SK-N-SH (cell line): ENCODE measurements around the gene C17orf113. TPM values are rescaled to one million over a fixed set of nuclear protein-coding genes. Genes with fewer than 3 reads are reported as not detected.

Experiments used
- CTCF ChIA-PET: fragments of 300-600, 350-600 bp; formaldehyde crosslinking; extraction: SDS; loops from one replicate; lab custom pipeline; 2021; lab: Yijun Ruan, JAX
- POLR2A ChIA-PET: fragments of 350-600 bp; sonication (Branson Sonifier 250); formaldehyde crosslinking; extraction: SDS; loops from one replicate; lab custom pipeline; 2020; ENCODE audit warnings: antibody characterized with exemption, inconsistent platforms; lab: Yijun Ruan, JAX
- DNase-seq: peaks from one replicate; pipeline ENCODE4 v3.0.0; 2012
- H2AFZ ChIP-seq: fragments of 200-600 bp; sonication (generic); 2 replicates; pipeline ENCODE4 v1.8.1; 2016; ENCODE audit warnings: antibody characterized with exemption, mild to moderate bottlenecking, low read depth
- H3F3A ChIP-seq: fragments of 200-600 bp; sonication (generic); replicated peaks from 2 replicates; pipeline ENCODE3; 2016; ENCODE audit warnings: antibody characterized with exemption, mild to moderate bottlenecking; ENCODE audit not compliant: insufficient read depth
- H3K27ac ChIP-seq, 2 experiments: fragments of 200-500 bp in 1 of 2; fragments of 200-600 bp in 1 of 2; sonication (Bioruptor generic) in 1 of 2; sonication (generic), shearing (Covaris generic) in 1 of 2; 2 replicates each; pipeline versions ENCODE4 v1.5.1 to v1.6.1; 2014 to 2016; ENCODE audit warnings: low read depth in 2 of 2, inconsistent platforms in 1 of 2, low read length in 1 of 2, mild to moderate bottlenecking in 1 of 2, mixed read lengths in 1 of 2
- H3K27me3 ChIP-seq: fragments of 200-600 bp; sonication (generic), shearing (Covaris generic); 2 replicates; pipeline ENCODE4 v1.6.1; 2016; ENCODE audit warnings: mixed run types; ENCODE audit not compliant: insufficient read depth
- H3K36me3 ChIP-seq, 2 experiments: fragments of 200-500 bp in 1 of 2; fragments of 200-600 bp in 1 of 2; sonication (Bioruptor generic) in 1 of 2; sonication (generic) in 1 of 2; replicated peaks in 1 of 2; 2 replicates each; pipeline versions ENCODE3 to v1.5.1; 2014 to 2016; ENCODE audit warnings: low read length in 1 of 2, mild to moderate bottlenecking in 1 of 2; ENCODE audit not compliant: insufficient read depth in 2 of 2, control insufficient read depth in 1 of 2
- H3K4me1 ChIP-seq, 2 experiments: fragments of 200-500 bp in 1 of 2; fragments of 200-600 bp in 1 of 2; sonication (Bioruptor generic) in 1 of 2; sonication (generic), shearing (Covaris generic) in 1 of 2; 2 replicates each; pipeline versions ENCODE4 v1.5.1 to v1.6.1; 2014 to 2016; ENCODE audit warnings: low read depth in 1 of 2, low read length in 1 of 2, mixed run types in 1 of 2; ENCODE audit not compliant: insufficient read depth in 2 of 2, control insufficient read depth in 1 of 2
- H3K4me2 ChIP-seq: fragments of 200-600 bp; sonication (generic), shearing (Covaris generic); 2 replicates; pipeline ENCODE4 v1.6.1; 2017; ENCODE audit warnings: mixed run types
- H3K4me3 ChIP-seq, 2 experiments: fragments of 200-500 bp in 1 of 2; fragments of 200-600 bp in 1 of 2; sonication (Bioruptor generic) in 1 of 2; sonication (generic), shearing (Covaris generic) in 1 of 2; 2 replicates each; pipeline versions ENCODE4 v1.5.1 to v1.8.1; 2014 to 2016; ENCODE audit warnings: low read depth in 2 of 2, inconsistent platforms in 1 of 2, low read length in 1 of 2, mild to moderate bottlenecking in 1 of 2, mixed read lengths in 1 of 2, moderate library complexity in 1 of 2
- H3K79me2 ChIP-seq: fragments of 200-600 bp; sonication (generic); 2 replicates; pipeline ENCODE4 v1.8.1; 2017; ENCODE audit warnings: mild to moderate bottlenecking; ENCODE audit not compliant: insufficient read depth
- H3K9ac ChIP-seq: fragments of 200-600 bp; sonication (generic); 2 replicates; pipeline ENCODE4 v1.6.1; 2017; ENCODE audit warnings: mixed run types
- H3K9me2 ChIP-seq: fragments of 200-600 bp; sonication (generic); 2 replicates; pipeline ENCODE4 v1.6.1; 2017; ENCODE audit warnings: mixed run types
- H3K9me3 ChIP-seq: fragments of 200-600 bp; sonication (generic); 2 replicates; pipeline ENCODE4 v1.6.1; 2017; ENCODE audit warnings: mixed run types, mild to moderate bottlenecking, moderate library complexity
- H4K20me1 ChIP-seq: fragments of 200-600 bp; sonication (generic); 2 replicates; pipeline ENCODE4 v1.6.1; 2017; ENCODE audit warnings: mild to moderate bottlenecking, mixed run types; ENCODE audit not compliant: insufficient read depth
- ELF1 ChIP-seq: IDR thresholded peaks from 2 replicates; pipeline ENCODE4 v1.4.0; 2012
- EP300 ChIP-seq, 2 experiments: IDR thresholded peaks; 2 replicates each; pipeline versions ENCODE4 v1.4.0 to v1.6.1; 2012; ENCODE audit warnings: borderline replicate concordance in 1 of 2, low read depth in 1 of 2, low read length in 1 of 2
- FOSL2 ChIP-seq: IDR thresholded peaks from 2 replicates; pipeline ENCODE4 v1.4.0; 2012; ENCODE audit warnings: low read depth, mild to moderate bottlenecking, moderate library complexity, borderline replicate concordance
- MXI1 ChIP-seq: IDR thresholded peaks from 2 replicates; pipeline ENCODE4 v1.6.1; 2012; ENCODE audit warnings: mild to moderate bottlenecking, low read depth, low read length, improper control_type of control experiment
- NFIC ChIP-seq: IDR thresholded peaks from 2 replicates; pipeline ENCODE4 v1.4.0; 2012; ENCODE audit warnings: borderline replicate concordance
- NRF1 ChIP-seq: IDR thresholded peaks from 2 replicates; pipeline ENCODE4 v1.6.1; 2012; ENCODE audit warnings: low read depth, mild to moderate bottlenecking, low read length
- POLR2AphosphoS5 ChIP-seq: IDR thresholded peaks from 2 replicates; pipeline ENCODE4 v1.6.1; 2012; ENCODE audit warnings: low read depth, low read length
- RAD21 ChIP-seq: IDR thresholded peaks from 2 replicates; pipeline ENCODE4 v1.6.1; 2012; ENCODE audit warnings: mild to moderate bottlenecking, low read length
- REST ChIP-seq: IDR thresholded peaks from 2 replicates; pipeline ENCODE4 v1.6.1; 2012; ENCODE audit warnings: mild to moderate bottlenecking, low read depth, low read length, moderate library complexity
- SIN3A ChIP-seq: IDR thresholded peaks from 2 replicates; pipeline ENCODE4 v1.6.1; 2012; ENCODE audit warnings: low read depth, mild to moderate bottlenecking, low read length, moderate library complexity, borderline replicate concordance
- SMC3 ChIP-seq: IDR thresholded peaks from 2 replicates; pipeline ENCODE4 v1.6.1; 2012; ENCODE audit warnings: low read depth, low read length, improper control_type of control experiment
- TCF12 ChIP-seq: IDR thresholded peaks from 2 replicates; pipeline ENCODE4 v1.4.0; 2012
- YY1 ChIP-seq: IDR thresholded peaks from 2 replicates; pipeline ENCODE4 v1.4.0; 2012; ENCODE audit warnings: low read depth, mild to moderate bottlenecking
- WGBS: methylation state at CpG from one replicate; pipeline ENCODE4 v1.1.6; 2017; ENCODE audit warnings: low lambda C conversion rate; 5-methylcytosine and 5-hydroxymethylcytosine counted together
- polyA plus RNA-seq, 3 experiments: library from polyadenylated mRNA; depleted of rRNA; stranded (reverse); fragments of >200 nt; gene quantifications; 2 replicates each; pipeline ENCODE4 v1.2.3, GENCODE V29; 2012

The C17orf113 gene
- polyA plus RNA-seq, 1 of the 3 experiments (the other 2 are of a cell fraction), result 0.44 TPM

- H3K27me3 ChIP-seq, result no peaks in the 10 kb centered on the region
- TF ChIP-seq YY1 (no peak), SIN3A (no peak), MXI1 (no peak), TCF12 (no peak), EP300 (IDR thresholded peaks at IDR 0.05; ENCODE audit: borderline replicate concordance in 1 of 2, low read depth in 1 of 2, low read length in 1 of 2) (no peak), SMC3 (no peak), ELF1 (no peak), NFIC (no peak)
- TF ChIP-seq, all 33 proteins: peak for 0
- no peak for DNase-seq
- Histone ChIP-seq H3K36me3 (no peaks in the 10 kb centered on the region), H3K4me2 (no peak overlapping the region), H3K9me2 (no peaks in the 10 kb centered on the region), H3K4me3 (no peak overlapping the region), H3K79me2 (no peaks in the 10 kb centered on the region), H2AFZ (no peak overlapping the region), H3K9me3 (no peaks in the 10 kb centered on the region), H4K20me1 (no peaks in the 10 kb centered on the region), H3K4me1 (no peaks in the 10 kb centered on the region), H3F3A (no peaks in the 10 kb centered on the region), H3K9ac (no peak overlapping the region), H3K27ac (no peak overlapping the region)
- POLR2A ChIA-PET, result no interaction called here
- CTCF ChIA-PET, result interaction anchor here (0.7 to 17.3 kb wide), 5 partner anchors 11 to 389 kb away, joined by 3 to 496 read pairs (median 5); partner anchors contain the start of genes DHX58, DNAJC7, HSPB9 and KAT2A
- 87% methylated on average over 4 of the region's 6 CpGs for WGBS
Observed at GRCh38 chr17:42031584-42031983, 18.8 kb downstream of the C17orf113 start.

- 86% methylated on average over 6 of the region's 7 CpGs for WGBS
- TF ChIP-seq FOSL2, result no peak
- TF ChIP-seq POLR2AphosphoS5, result no peak
- no peak for TF ChIP-seq REST
- TF ChIP-seq RAD21, result no peak
- no peak for TF ChIP-seq NRF1
- Histone ChIP-seq H3K36me3 (peaks cover 0 to 5% of the 10 kb centered on the region in 2 experiments), H3K4me3 (no peak overlapping the region), H3K4me1 (peaks cover 4 to 7% of the 10 kb centered on the region in 2 experiments; a peak in 2 of 4 replicates), H3K27ac (no peak overlapping the region), H3K79me2 (no peaks in the 10 kb centered on the region), H3K9me2 (no peaks in the 10 kb centered on the region), H4K20me1 (no peaks in the 10 kb centered on the region), H2AFZ (no peak overlapping the region), H3K9ac (no peak overlapping the region), H3K27me3 (no peaks in the 10 kb centered on the region), H3F3A (peaks cover 16% of the 10 kb centered on the region), H3K9me3 (no peaks in the 10 kb centered on the region), H3K4me2 (no peak overlapping the region)
- DNase-seq, result no peak
- CTCF ChIA-PET, result interaction anchor here (1.1 to 17.3 kb wide), 5 partner anchors 22 to 80 kb away, joined by 4 to 496 read pairs (median 5); partner anchors contain the start of genes DHX58, HSPB9, KAT2A and ZNF385C
- POLR2A ChIA-PET, result no interaction called here
Observed at GRCh38 chr17:42028791-42029127, 21.6 kb downstream of the C17orf113 start.
